GM23338 (cell line): ENCODE results near the gene RIC8B.

Experiments
- CREB1 ChIP-seq: fragments of 250-450 bp; sonication (Bioruptor Pico); IDR thresholded peaks from 2 replicates; pipeline ENCODE4 v1.5.0; 2020; ENCODE audit warnings: low read depth, mild to moderate bottlenecking, moderate library complexity
- EZH2 ChIP-seq: fragments of 200-600 bp; sonication (generic); IDR thresholded peaks from one replicate; pipeline ENCODE4 v1.8.0; 2017; ENCODE audit warnings: antibody characterized with exemption, mild to moderate bottlenecking, low read depth; ENCODE audit not compliant: unreplicated experiment
- EZH2phosphoT487 ChIP-seq: fragments of 200-600 bp; sonication (generic); IDR thresholded peaks from one replicate; pipeline ENCODE4 v1.8.1; 2018; ENCODE audit warnings: antibody characterized with exemption; ENCODE audit not compliant: unreplicated experiment
- POLR2AphosphoS5 ChIP-seq: IDR thresholded peaks from 2 replicates; pipeline ENCODE4 v1.6.1; 2016; ENCODE audit warnings: antibody characterized with exemption, low read depth
- TF ChIP-seq, protein P1 (sequence below), 2 experiments: fragments of 200-600 bp in 1 of 2; sonication (generic) in 1 of 2; conservative IDR thresholded peaks; 2 replicates each; pipeline versions ENCODE4 v1.5.1 to v1.6.1; 2016 to 2017; ENCODE audit warnings: antibody characterized with exemption in 2 of 2, low read depth in 2 of 2, mild to moderate bottlenecking in 2 of 2, moderate library complexity in 1 of 2
- TF ChIP-seq, protein P2 (sequence below): IDR thresholded peaks from one replicate; pipeline ENCODE4 v1.6.1; 2018; ENCODE audit warnings: antibody characterized with exemption; ENCODE audit not compliant: unreplicated experiment

DNA sequence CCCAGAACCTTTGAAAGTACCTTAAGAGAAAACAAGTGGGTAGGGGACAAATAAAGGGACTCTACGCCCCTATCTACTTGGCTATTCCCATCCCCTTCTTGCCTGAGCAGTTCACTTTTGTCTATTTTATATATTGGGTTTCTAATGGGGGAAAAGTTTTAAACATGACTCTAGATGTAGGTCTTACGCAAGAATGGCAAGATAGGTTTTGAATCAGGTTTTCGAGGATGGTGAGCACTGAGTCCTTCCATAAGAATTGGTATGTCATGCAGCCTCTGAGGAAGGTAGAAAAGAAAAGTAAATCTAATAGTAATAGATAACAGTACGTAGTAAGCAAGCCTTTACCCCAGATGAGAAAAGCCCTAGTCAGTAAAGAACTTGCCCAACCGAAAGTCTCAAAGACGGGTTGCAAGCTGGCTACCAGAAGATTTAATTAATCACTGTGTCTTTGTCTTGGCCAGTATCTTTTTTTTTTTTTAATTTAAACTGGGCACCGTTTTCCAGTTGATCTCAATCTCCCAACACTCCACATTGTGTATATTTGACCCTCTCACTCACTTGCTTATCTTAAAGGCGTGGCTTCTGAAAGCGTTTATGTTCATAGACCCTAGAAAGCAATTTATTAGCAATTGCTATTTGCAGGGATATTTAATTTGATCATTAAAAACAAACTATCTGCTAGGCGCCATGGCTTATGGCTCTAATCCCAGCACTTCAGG is 94.7 kb downstream of the RIC8B start:
- no peak for TF ChIP-seq CREB1
- TF ChIP-seq, protein P1, sequence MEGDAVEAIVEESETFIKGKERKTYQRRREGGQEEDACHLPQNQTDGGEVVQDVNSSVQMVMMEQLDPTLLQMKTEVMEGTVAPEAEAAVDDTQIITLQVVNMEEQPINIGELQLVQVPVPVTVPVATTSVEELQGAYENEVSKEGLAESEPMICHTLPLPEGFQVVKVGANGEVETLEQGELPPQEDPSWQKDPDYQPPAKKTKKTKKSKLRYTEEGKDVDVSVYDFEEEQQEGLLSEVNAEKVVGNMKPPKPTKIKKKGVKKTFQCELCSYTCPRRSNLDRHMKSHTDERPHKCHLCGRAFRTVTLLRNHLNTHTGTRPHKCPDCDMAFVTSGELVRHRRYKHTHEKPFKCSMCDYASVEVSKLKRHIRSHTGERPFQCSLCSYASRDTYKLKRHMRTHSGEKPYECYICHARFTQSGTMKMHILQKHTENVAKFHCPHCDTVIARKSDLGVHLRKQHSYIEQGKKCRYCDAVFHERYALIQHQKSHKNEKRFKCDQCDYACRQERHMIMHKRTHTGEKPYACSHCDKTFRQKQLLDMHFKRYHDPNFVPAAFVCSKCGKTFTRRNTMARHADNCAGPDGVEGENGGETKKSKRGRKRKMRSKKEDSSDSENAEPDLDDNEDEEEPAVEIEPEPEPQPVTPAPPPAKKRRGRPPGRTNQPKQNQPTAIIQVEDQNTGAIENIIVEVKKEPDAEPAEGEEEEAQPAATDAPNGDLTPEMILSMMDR (conservative IDR thresholded peaks at IDR 0.05; ENCODE audit: low read depth in 2 of 2) = no peak
- TF ChIP-seq POLR2AphosphoS5 = no peak
- TF ChIP-seq EZH2 = no peak
- TF ChIP-seq, protein P2, sequence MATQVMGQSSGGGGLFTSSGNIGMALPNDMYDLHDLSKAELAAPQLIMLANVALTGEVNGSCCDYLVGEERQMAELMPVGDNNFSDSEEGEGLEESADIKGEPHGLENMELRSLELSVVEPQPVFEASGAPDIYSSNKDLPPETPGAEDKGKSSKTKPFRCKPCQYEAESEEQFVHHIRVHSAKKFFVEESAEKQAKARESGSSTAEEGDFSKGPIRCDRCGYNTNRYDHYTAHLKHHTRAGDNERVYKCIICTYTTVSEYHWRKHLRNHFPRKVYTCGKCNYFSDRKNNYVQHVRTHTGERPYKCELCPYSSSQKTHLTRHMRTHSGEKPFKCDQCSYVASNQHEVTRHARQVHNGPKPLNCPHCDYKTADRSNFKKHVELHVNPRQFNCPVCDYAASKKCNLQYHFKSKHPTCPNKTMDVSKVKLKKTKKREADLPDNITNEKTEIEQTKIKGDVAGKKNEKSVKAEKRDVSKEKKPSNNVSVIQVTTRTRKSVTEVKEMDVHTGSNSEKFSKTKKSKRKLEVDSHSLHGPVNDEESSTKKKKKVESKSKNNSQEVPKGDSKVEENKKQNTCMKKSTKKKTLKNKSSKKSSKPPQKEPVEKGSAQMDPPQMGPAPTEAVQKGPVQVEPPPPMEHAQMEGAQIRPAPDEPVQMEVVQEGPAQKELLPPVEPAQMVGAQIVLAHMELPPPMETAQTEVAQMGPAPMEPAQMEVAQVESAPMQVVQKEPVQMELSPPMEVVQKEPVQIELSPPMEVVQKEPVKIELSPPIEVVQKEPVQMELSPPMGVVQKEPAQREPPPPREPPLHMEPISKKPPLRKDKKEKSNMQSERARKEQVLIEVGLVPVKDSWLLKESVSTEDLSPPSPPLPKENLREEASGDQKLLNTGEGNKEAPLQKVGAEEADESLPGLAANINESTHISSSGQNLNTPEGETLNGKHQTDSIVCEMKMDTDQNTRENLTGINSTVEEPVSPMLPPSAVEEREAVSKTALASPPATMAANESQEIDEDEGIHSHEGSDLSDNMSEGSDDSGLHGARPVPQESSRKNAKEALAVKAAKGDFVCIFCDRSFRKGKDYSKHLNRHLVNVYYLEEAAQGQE = no peak
- no peak for TF ChIP-seq EZH2phosphoT487
